ENCODE results near the gene GRB10.

GRB10 gene

DNA sequence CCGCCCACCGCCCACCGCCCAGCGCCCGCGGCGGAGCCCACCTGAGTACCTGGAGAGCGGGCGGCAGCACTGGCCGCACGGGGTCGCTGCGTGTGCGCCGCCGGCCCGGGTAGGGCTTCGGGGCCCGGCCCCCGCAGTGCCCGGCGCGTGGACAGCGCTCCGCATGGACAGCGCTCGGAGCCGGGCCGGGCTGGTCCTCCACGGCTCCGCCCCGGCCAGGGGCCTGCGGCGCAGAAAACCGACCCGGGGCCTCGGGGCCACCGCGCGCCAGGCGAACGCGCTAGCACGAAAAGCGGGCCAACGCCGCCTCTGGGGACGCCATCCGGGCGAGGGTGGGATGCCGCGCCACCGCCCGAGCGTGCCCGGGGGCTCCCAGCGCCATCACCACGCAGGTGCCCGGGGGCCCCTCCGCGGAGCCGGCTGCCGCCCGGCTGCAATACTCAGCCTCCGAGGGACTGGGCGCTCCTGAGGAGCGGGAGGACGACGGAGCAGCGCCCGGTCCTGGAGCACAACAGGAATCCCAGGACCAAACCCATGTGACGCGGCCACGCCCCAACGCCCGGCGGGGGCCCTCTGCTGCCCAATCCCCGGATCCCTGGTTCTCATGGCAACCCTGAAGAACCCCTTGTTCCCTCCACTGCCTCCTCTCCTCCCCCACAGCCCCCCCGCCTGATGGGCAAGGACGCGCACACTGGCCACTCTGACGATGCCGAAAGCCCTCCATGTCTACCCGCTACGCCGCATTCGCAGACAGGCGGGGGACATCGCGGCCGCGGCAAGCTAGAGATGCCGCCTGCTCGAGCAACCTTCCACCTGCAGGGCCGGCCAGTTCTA lies at the start of gene GRB10:
GRB10 (minus strand) TSS at position 522 of the 834 bp plus-strand sequence. CDS start 50,574 bp downstream, outside the sequence.
- DNase-seq: peak; percentile 22

DNA sequence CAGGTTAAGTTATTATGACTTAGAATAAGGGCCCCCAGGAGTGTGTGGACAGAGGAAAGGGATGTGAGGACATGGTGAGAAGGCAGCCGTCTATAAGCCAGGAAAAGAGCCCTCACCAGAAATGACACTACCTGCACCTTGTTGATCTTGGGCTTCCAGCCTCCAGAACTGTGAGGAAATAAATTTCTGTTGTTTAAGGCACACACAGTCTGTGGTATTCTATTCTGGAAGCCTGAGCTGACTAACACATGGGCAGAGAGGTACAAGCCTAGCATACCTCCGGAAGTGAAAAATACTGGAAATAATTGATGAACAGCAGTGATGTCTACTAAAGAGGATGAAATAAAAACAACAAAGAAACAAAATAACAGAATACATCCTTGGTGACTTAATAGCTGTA lies 46.1 kb upstream of the GRB10 start:
- no peak for DNase-seq

DNA sequence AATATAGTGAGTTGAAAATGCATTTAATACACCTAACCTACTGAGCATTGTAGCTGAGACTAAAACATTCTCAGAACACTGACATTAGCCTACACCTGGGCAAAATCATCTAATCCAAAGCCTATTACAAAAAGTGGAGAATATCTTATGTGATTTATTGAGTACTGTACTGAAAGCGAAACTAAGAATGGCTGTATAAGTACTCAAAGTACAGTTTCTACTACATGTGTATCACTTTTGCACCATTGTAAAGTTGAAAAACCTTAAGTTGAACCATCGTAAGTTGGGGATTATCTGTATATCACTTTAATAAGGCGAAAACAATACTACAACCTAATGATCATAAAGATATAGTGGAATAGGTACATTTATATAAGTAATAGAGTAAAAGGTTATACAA lies 45.4 kb upstream of the GRB10 start:
- DNase-seq: no peak

DNA sequence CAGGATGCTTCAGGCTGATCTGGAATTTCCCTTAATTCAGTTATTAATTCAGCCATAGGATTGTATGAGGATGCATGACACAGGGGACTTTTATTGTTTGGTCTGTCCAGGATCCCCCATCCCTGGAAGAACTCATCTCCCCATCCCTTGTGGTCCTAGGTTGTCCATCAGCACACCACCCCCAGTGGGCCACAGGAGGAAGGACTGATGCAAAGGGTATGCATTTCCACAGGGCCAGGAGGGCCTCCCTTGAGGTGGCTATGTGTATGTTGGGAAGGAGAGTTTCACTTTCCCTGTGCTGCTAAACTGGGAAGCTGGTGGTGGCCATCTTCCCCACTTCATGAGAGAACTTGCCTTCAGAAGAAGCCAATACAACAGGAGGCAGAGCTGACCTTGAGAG lies 44.6 kb upstream of the GRB10 start:
- no peak for DNase-seq

DNA sequence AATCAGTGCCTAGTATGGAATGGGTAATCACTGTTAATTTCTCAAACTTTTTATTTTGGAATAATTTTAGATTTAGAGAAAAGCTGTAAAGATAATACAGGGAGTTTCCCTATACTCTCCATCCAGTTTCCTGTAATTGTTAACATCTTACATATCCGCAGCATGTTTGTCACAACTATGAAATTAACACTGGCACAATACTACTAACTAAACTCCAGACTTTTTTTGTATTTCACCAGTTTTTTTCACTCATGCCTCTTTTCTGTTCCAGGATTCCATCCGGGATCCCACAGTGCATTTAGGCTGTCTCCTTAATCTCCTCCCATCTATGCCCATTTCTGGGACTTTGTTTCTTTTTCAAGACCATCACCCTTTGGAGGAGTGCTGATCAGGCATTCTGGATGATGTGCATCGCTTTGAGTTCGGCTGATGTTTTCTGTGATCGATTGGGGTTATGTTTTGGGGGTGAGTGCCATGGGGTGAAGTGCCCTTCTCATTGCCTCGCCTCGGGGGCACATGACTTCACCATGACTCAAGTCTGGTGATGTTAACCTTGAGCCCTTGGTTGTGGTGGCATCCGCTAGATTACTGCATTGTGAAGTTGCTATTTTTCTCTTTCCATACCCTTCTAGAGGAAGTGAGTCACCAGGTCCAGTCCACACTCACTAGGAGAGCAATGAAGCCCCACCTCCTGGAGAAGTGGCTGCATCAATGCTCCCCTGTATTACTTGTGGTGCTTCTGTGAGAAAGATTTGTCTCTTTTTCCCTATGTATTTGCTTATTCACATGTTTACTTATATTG lies 43.9 kb upstream of the GRB10 start:
- peak; percentile 83 for DNase-seq

DNA sequence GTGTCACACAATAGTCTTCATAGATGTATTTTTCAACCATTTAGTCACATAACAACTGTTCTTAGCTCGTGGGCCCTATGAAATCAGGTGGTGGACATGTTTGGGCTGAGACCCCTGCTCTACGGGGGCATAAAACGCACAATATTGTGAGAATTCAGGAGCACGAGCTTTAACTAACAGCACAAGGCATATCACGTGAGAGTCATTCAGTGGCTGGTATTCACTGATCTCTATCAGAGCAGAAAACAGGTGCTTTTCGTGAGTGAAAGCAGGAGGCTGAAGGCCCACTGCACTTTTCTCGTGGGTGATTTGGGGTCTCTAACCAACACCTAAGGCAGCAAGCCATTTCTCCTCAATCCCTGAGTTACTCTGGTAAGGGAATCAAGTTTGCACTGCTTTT lies 42.8 kb upstream of the GRB10 start:
- DNase-seq: no peak

DNA sequence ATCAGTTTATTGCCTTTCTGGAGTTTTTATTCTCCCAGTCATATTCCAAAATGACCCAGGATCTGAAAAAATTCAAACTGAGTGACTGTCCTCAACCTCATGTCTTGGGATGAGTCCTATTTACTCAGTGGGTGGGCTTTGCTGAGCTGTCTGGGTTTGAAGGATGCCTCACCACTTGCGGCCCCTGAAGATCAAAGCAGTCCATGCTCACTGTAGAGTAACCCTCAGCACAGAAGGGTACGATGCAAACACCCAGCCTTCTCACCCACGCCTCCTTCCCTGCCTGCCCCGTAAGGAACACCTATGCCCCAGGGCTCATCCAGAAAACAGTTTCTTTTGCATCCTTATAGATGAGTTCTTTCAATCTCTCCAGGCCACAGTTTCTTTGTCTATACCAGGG lies 42.2 kb upstream of the GRB10 start:
- no peak for DNase-seq

DNA sequence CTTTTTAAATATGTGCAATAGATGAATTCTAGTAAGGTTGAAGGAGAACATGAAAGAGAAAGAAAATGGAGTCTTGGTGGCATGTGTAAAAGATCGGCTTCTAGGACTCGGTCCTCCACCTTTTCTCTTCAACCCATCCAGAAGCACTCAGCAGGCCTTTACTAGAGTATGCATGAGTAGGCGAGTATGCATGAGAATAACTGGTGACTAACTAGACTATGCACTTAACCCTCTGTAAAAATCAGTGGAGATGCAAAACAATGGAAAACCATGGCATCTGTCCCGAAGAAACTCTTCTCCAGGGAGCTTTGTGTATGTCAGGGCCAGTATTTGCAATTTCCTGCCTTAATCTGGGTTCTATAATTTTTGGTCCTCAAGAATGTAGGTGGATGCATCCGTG lies 40.0 kb upstream of the GRB10 start:
- no peak for DNase-seq

DNA sequence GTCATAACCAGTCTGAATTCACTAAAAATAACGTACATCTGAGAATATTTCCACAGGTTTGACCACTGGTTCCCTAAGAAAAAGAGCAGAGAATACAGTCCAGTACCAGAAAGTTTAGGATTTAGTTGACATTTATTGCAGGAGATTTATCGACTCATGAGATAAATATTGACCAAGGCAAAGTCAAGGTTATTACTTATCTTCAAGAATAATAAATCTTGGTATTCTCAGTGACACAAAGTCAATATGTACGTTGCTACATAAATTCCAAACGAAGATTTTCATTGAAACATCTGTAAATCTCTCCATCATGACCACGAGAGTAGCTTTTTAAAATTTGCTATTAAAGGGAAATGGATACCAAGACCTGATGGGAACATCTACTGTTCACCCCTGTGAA lies 39.4 kb upstream of the GRB10 start:
- no peak for DNase-seq

DNA sequence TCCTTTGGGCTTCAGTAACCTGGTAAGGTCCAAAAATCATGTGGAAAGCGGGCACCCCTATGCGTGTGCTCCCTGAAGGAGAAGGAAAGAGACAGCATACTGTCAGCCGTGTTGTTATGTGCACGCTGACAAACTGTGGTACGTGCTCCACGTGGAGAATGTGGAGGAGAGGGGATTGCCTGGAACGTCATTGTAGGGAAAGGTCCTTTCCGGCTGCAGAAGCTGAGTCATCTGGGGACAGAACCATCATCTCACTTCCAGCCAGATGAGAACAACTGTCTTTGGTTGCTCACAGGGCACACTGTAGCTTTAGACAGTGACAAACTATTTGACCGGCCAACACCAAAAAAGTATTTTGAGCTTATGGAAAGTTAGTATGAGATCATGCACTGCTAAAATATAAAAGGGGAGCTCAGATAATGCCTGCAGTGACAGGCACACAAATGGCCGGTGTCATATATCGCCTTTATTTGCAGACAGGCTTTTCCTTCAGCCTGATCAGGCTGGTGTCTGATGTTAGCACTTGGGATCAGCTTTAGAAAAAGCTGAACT lies 38.8 kb upstream of the GRB10 start:
- DNase-seq: no peak

DNA sequence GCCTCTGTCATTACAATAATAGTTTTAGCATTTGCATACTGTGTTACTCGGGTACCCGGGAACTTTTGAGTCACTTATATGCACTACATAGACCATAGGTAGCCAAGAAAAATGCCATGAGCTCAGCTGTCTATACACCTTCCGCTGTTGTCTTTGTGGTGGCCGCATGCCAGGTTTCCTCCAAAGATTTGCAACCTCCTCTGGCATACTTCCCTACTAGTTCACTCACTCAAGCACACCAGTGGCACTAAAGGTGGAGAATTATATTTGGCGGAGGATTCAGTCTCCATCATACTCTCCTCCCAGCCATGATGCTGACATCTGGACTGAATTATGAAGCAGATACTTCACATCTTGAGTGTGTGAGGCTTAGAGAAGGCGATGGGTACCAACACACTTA lies 35.6 kb upstream of the GRB10 start:
- DNase-seq: no peak

DNA sequence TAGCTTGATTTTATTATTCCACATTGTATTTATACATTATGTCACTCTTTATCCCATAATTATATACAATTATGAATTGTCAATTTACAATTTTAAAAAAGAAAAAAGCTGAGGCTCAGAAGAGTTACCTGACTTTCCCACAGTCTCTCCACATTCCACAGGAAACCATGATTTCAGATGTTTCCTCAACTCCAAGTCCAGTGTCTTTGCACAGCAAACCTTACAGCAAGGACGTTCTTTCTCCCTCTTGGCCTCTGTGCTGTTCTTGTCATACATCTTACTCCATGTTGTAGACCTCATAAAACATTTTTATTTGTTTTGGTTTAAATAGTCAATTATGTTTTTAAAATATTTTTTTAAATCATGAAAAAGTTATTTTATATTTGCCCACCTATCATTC lies 34.9 kb upstream of the GRB10 start:
- DNase-seq: no peak

DNA sequence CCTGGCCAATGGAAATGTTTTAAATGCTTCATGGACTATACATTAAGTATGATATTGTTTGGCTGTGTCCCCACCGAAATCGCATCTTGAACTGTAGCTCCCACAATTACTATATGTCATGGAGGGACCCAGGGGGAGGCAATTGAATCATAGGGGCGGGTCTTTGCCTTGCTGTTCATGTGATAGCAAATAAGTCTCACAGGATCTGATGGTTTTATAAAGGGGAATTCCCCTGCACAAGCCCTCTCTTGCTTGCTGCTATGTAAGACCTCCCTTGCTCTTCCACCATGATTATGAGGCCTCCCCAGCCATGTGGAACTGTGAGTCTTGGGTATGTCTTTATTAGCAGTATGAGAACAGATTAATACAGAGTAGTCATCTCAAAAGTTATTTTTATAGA lies 32.4 kb upstream of the GRB10 start:
- no peak for DNase-seq

DNA sequence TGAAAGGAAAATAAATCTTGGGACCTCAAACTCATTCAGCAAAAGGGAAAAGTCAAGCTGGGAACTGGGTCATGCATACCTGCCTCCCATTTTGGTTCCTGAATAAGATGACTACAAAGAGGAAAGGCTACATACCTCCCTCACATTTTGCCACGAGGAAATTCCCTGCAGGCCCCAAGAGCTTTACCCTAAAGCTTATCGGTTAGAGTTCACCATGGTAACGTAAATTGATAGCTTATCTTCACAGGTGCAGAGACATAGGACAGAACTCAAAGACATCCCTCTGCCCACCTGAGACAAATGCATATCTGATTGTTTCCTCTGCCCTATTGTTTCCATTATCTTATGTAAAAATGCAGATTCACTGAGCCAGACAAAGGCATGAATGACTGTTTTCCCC lies 31.5 kb upstream of the GRB10 start:
- no peak for DNase-seq

DNA sequence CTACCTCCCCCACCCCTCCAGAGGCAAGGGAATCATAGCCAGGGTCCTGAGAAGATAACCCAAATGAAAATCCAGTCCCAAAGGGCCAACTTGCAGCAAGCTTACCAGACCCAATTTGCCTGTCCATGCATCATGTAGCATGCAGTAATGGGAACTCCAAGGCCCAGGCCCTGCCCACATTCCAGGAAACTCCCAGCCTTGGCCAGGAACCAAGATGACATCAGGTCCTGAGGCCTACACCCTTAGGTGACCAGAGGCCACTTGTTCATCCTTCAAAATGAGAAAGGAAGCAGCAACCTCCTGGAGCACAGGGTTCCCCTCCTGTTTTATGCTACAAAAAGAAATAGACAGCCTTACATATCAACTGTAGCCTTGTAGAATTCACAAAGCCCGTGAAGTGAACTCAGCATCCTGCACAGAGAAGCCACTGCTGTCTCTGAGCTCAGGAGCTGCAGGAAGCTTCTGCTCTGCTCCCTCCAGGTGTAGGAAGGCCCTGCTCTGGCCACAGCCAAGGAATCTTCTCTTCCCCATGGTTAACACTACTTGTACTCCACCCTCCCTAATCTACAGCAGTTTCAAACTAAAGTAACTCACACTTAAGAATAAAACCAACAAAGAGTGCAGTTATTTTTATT lies 30.3 kb upstream of the GRB10 start:
- DNase-seq: no peak

DNA sequence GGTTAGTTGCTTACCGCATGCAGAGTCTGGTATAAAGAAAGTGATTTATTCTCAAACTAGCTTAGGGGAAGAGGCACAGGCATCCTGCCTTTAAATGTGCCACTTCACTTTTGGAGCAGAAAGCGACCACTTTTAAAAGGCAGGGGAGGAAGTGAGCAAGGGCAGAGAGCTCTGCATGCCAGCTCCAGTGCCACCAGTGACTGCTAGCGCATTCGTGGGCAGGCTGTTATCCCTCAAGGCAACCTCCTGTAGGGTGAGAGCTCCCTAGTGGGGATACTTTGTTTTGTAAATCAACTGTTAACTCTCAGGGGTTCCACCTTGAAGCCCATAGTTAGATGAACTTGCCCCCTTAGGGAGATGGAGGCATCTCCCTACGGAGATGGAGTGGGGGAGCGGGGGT lies 29.4 kb upstream of the GRB10 start:
- no peak for DNase-seq

DNA sequence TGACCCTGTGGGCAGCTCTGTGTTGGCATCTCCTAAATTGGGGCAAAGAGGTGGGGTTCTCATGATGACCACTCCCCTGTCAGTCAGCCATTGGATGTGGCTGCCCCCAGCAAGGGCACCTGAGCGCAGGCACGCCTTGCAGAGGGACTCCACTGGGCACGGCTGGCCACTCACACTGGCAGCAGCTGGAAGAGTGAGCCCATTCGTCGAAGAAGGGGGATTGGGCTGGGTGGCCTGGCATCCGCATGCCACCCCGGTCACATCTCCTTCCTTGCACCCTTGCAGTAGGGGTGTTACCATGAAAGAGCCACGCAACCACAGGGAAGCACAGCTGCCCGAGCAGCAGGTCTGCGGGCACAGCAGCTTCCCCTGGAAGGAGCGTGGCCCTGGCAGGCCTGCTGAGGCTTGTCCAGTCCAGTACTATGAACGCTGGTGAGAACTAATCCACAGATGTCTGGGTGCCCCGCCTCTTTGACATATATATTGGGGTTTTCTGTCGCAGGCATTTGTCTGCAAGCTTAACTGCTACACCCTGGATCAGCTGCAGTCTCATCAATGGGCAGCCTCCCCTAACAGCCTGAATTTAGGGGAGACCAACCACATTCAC lies 25.7 kb upstream of the GRB10 start:
- no peak for DNase-seq

DNA sequence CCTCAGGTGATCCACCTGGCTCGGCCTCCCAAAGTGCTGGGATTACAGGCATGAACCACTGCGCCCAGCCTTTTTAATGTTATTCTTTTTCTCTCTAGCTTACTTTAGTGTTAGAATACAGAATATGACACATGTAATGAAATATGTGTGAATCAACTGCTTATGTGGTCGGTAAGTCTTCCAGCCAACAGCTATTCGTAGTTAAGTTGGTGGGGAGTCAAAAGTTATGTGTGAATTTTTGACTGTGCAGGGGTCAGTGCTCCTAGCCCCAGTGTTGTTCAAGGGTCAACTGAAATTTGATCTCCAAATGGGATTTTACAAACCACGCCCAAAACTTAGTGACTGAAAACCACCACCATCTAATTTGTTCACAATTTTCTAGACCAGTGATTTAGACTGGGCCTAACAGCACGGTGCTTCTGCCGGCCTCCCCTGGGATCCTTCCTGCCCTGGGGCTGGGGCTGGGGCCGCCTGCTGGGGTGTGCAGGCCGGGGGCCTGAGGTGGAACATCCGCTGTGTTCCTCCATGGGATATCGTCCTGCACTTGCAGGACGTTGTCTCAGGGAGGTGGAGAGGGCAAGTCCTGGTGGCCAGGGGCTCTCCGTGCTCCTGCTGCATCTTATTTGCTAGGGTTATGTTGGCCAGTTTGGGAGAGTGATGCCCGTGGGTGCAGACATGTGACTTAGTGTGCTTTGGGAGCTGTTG lies 24.5 kb upstream of the GRB10 start:
- DNase-seq: no peak

DNA sequence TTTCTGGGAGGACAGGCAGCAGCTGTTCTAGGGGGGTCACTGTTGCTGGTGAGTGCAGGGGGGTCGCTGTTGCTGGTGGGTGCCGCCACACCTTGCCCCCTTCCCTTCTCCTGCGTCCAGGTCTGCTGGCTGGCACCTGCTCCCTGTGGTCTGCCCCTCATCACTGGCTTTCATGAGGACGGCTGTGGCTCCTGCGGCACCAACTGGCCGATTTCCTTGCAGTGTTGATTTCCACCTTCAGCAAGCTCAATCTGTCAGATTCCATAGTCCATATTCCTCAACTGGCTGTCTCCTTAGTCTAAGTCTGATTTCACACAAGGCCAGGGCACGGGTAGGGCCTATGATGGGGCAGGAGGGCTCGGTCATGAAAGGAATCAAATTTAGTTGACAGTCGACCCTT lies 23.4 kb upstream of the GRB10 start:
- DNase-seq: no peak

DNA sequence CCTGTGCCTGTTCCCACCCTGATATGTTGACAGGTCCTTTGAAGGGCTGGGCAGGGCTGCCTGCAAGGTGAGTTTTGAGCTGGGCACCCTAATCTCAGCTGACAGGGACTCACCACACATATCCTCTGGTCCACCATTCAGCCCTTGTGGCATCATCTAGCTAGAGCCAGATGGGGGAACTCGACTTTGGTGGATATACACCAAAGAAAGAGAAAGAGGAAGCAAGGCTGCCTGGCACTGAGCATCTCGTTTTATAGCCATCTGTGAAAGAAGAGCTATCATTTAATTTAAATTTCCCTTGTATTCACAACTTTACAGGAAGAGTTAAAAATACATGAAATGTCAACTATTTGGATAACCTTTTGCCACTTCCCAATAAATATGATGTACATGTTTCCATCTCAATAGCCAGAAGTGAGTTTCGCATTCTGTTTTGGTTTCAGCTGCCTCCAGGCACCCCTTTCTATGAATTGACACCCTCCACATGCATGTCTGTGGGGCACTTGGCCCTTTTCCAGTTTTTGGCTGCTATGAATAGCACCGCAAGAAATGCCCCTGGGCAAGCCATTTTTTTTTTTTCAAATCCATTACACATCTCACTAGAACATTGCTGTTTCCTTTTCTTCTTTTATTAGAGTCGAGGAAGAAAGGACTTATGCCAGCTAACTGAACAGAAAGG lies 22.9 kb upstream of the GRB10 start:
- DNase-seq: peak; percentile 52

Data from T1000 (cell line).